HepG2 (cell line): ENCODE results near the gene TUBAL3. TPM values are rescaled to one million over a fixed set of nuclear protein-coding genes. Genes with fewer than 3 reads are reported as not detected.

Experiments used
- ATF5 ChIP-seq: sonication (generic); formaldehyde crosslinking; IDR thresholded peaks from 2 replicates; pipeline ENCODE4 v1.4.0; 2020; ENCODE audit warnings: mild to moderate bottlenecking, low read depth, missing genetic modification reagents
- CBX1 ChIP-seq: IDR thresholded peaks from one replicate; pipeline ENCODE4 v1.6.1; 2016; ENCODE audit warnings: antibody characterized with exemption, low read depth
- DRAP1 ChIP-seq: IDR thresholded peaks from 2 replicates; pipeline ENCODE4 v1.6.1; 2016; ENCODE audit warnings: missing genetic modification reagents, missing compliant biosample characterization
- KDM3A ChIP-seq: IDR thresholded peaks from 2 replicates; pipeline ENCODE4 v1.6.1; 2018; ENCODE audit warnings: low read depth, missing compliant biosample characterization
- KDM5A ChIP-seq: fragments of 200-600 bp; sonication (generic); IDR thresholded peaks from 2 replicates; pipeline ENCODE4 v1.7.0; 2018; ENCODE audit warnings: antibody characterized with exemption, mild to moderate bottlenecking, low read length, borderline replicate concordance
- MED8 ChIP-seq: sonication (generic); formaldehyde crosslinking; IDR thresholded peaks from 2 replicates; pipeline ENCODE4 v1.8.1; 2023; ENCODE audit warnings: mild to moderate bottlenecking, missing genetic modification reagents; ENCODE audit not compliant: insufficient replicate concordance
- MXD4 ChIP-seq: IDR thresholded peaks from 2 replicates; pipeline ENCODE4 v1.6.1; 2016; ENCODE audit warnings: mild to moderate bottlenecking, missing biosample characterization, missing genetic modification reagents
- NR2C2 ChIP-seq: sonication (generic); formaldehyde crosslinking; IDR thresholded peaks from 2 replicates; pipeline ENCODE4 v1.4.0; 2020; ENCODE audit warnings: missing genetic modification reagents, mild to moderate bottlenecking, moderate library complexity, borderline replicate concordance
- RNF219 ChIP-seq: sonication (generic); formaldehyde crosslinking; IDR thresholded peaks from 2 replicates; pipeline ENCODE4 v1.5.0; 2020; ENCODE audit warnings: mild to moderate bottlenecking, missing genetic modification reagents
- SP4 ChIP-seq: sonication (generic); formaldehyde crosslinking; IDR thresholded peaks from 2 replicates; pipeline ENCODE4 v1.8.1; 2023; ENCODE audit warnings: mild to moderate bottlenecking, missing genetic modification reagents
- ZBTB1 ChIP-seq: sonication (generic); formaldehyde crosslinking; IDR thresholded peaks from 2 replicates; pipeline ENCODE4 v1.4.0; 2020; ENCODE audit warnings: missing genetic modification reagents, borderline replicate concordance
- ZFP82 ChIP-seq: sonication (generic); formaldehyde crosslinking; IDR thresholded peaks from 2 replicates; pipeline ENCODE4 v1.5.1; 2020; ENCODE audit warnings: mild to moderate bottlenecking, missing genetic modification reagents, borderline replicate concordance
- ZMYM4 ChIP-seq: sonication (generic); formaldehyde crosslinking; IDR thresholded peaks from 2 replicates; pipeline ENCODE4 v1.8.1; 2023; ENCODE audit warnings: mild to moderate bottlenecking, missing genetic modification reagents
- ZNF484 ChIP-seq: sonication (generic); formaldehyde crosslinking; IDR thresholded peaks from 2 replicates; pipeline ENCODE4 v1.5.1; 2020; ENCODE audit warnings: mild to moderate bottlenecking, low read depth, missing genetic modification reagents, borderline replicate concordance
- ZSCAN12 ChIP-seq: sonication (generic); formaldehyde crosslinking; IDR thresholded peaks from 2 replicates; pipeline ENCODE4 v1.9.0; 2021; ENCODE audit warnings: mild to moderate bottlenecking, missing genetic modification reagents
- polyA plus RNA-seq, 8 experiments: library from polyadenylated mRNA; depleted of rRNA in 3 of 8; stranded (reverse) in 7 of 8; unstranded in 1 of 8; fragments of >200 nt; fragmentation: Illumina TruSeq in 4 of 8; extraction: Trizol in 4 of 8; gene quantifications; 2 replicates each; pipeline versions ENCODE4 v1.2.1 to v1.2.3, GENCODE V29; 2011 to 2016; ENCODE audit warnings: low read depth in 4 of 8, missing spikeins in 1 of 8, mixed read lengths in 1 of 8; ENCODE audit not compliant: insufficient read depth in 1 of 8
- total RNA-seq, 5 experiments: library from RNA; depleted of rRNA; stranded (reverse); fragments of >200 nt; fragmentation: Illumina TruSeq; extraction: Trizol; gene quantifications; 2 replicates each; pipeline ENCODE4 v1.2.3, GENCODE V29; 2016; ENCODE audit warnings: low read depth in 1 of 5
- TF ChIP-seq, protein P1 (sequence below): sonication (generic); formaldehyde crosslinking; IDR thresholded peaks from 2 replicates; pipeline ENCODE4 v1.4.0; 2020; ENCODE audit warnings: missing genetic modification reagents
- TF ChIP-seq, protein P2 (sequence below): sonication (generic); formaldehyde crosslinking; IDR thresholded peaks from 2 replicates; pipeline ENCODE4; 2020; ENCODE audit warnings: missing genetic modification reagents, mild to moderate bottlenecking, borderline replicate concordance
- TF ChIP-seq, protein P3 (sequence below): sonication (generic); formaldehyde crosslinking; IDR thresholded peaks from 2 replicates; pipeline ENCODE4 v1.4.0; 2020; ENCODE audit warnings: missing genetic modification reagents, borderline replicate concordance

TUBAL3 gene
- total and polyA plus RNA-seq, 2 of the 13 experiments (the other 11 are each of a cell fraction or from before 2014, with no cell fraction given) = 0.07 to 0.26 TPM

DNA sequence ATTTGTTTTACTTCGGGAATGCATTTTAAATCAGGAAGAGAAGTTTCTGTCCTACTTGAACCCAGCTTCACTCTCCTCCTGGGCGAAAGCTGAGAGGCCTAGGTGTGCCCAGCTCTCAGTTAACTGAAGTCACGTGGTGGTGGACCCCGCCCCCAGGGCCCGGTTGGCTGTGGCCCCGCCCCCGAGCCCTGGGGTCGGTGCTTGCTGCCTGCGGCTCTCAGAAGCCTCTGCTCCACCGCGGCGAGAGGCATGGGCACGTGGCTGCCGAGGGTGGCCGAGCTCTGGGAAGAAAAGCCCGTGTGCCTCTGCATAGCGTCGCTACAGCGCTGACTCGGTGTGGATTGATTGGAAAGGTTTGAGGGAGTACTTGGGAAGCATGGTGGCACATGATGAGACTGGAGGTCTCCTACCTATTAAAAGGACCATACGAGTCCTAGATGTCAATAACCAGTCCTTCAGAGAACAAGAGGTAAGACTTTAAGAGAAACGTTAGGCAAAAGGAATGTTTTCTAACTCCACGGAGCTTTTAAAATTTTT lies 41.8 kb upstream of the TUBAL3 start (continued):
- TF ChIP-seq KDM3A (CRISPR knock-in tag) = peak; percentile 91; the same call in 1 of the 2 replicates
- TF ChIP-seq, protein P1, sequence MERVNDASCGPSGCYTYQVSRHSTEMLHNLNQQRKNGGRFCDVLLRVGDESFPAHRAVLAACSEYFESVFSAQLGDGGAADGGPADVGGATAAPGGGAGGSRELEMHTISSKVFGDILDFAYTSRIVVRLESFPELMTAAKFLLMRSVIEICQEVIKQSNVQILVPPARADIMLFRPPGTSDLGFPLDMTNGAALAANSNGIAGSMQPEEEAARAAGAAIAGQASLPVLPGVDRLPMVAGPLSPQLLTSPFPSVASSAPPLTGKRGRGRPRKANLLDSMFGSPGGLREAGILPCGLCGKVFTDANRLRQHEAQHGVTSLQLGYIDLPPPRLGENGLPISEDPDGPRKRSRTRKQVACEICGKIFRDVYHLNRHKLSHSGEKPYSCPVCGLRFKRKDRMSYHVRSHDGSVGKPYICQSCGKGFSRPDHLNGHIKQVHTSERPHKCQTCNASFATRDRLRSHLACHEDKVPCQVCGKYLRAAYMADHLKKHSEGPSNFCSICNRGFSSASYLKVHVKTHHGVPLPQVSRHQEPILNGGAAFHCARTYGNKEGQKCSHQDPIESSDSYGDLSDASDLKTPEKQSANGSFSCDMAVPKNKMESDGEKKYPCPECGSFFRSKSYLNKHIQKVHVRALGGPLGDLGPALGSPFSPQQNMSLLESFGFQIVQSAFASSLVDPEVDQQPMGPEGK (CRISPR knock-in tag) = peak; percentile 74
- peak; percentile 37; the same call in 1 of the 2 replicates for TF ChIP-seq NR2C2 (CRISPR knock-in tag)
- TF ChIP-seq, protein P2, sequence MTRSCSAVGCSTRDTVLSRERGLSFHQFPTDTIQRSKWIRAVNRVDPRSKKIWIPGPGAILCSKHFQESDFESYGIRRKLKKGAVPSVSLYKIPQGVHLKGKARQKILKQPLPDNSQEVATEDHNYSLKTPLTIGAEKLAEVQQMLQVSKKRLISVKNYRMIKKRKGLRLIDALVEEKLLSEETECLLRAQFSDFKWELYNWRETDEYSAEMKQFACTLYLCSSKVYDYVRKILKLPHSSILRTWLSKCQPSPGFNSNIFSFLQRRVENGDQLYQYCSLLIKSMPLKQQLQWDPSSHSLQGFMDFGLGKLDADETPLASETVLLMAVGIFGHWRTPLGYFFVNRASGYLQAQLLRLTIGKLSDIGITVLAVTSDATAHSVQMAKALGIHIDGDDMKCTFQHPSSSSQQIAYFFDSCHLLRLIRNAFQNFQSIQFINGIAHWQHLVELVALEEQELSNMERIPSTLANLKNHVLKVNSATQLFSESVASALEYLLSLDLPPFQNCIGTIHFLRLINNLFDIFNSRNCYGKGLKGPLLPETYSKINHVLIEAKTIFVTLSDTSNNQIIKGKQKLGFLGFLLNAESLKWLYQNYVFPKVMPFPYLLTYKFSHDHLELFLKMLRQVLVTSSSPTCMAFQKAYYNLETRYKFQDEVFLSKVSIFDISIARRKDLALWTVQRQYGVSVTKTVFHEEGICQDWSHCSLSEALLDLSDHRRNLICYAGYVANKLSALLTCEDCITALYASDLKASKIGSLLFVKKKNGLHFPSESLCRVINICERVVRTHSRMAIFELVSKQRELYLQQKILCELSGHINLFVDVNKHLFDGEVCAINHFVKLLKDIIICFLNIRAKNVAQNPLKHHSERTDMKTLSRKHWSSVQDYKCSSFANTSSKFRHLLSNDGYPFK (CRISPR knock-in tag) = peak; percentile 68; the same call in 1 of the 2 replicates
- TF ChIP-seq ZMYM4 (CRISPR knock-in tag) = peak; percentile 92
- TF ChIP-seq ZNF484 (CRISPR knock-in tag) = no peak
- peak; percentile 99 for TF ChIP-seq DRAP1 (CRISPR knock-in tag)
- TF ChIP-seq MED8 = no peak
- TF ChIP-seq ATF5 (CRISPR knock-in tag) = peak; percentile 67; the same call in 1 of the 2 replicates
- TF ChIP-seq, protein P3, sequence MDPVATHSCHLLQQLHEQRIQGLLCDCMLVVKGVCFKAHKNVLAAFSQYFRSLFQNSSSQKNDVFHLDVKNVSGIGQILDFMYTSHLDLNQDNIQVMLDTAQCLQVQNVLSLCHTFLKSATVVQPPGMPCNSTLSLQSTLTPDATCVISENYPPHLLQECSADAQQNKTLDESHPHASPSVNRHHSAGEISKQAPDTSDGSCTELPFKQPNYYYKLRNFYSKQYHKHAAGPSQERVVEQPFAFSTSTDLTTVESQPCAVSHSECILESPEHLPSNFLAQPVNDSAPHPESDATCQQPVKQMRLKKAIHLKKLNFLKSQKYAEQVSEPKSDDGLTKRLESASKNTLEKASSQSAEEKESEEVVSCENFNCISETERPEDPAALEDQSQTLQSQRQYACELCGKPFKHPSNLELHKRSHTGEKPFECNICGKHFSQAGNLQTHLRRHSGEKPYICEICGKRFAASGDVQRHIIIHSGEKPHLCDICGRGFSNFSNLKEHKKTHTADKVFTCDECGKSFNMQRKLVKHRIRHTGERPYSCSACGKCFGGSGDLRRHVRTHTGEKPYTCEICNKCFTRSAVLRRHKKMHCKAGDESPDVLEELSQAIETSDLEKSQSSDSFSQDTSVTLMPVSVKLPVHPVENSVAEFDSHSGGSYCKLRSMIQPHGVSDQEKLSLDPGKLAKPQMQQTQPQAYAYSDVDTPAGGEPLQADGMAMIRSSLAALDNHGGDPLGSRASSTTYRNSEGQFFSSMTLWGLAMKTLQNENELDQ (CRISPR knock-in tag) = peak; percentile 74; the same call in 1 of the 2 replicates
- TF ChIP-seq KDM5A = peak; percentile 37; the same call in 1 of the 2 replicates
- no peak; the same call in 1 of the 2 replicates for TF ChIP-seq ZBTB1 (CRISPR knock-in tag)
- TF ChIP-seq CBX1 = peak; percentile 74
- no peak for TF ChIP-seq ZFP82
- TF ChIP-seq SP4 (CRISPR knock-in tag) = peak; percentile 67
- TF ChIP-seq RNF219 (CRISPR knock-in tag) = no peak
- 0 out of 2 replicates have a peak, but pooled peaks have one; percentile 78 for TF ChIP-seq ZSCAN12
- peak; percentile 98 for TF ChIP-seq MXD4 (CRISPR knock-in tag)
